ENCODE results near the gene COL1A1. TPM values are rescaled to one million over a fixed set of nuclear protein-coding genes. Genes with fewer than 3 reads are reported as not detected.

Gene COL1A1
- total RNA-seq, 1 experiment from 2014 or later: 239 TPM

- no peak for DNase-seq (ENCODE audit: low read depth)
These were observed 43.5 kb downstream of the COL1A1 start for GRCh38 chr17:50157891-50158290.

- no peak for DNase-seq (ENCODE audit: low read depth)
These were observed 46.2 kb downstream of the COL1A1 start for GRCh38 chr17:50155115-50155819.

DNA sequence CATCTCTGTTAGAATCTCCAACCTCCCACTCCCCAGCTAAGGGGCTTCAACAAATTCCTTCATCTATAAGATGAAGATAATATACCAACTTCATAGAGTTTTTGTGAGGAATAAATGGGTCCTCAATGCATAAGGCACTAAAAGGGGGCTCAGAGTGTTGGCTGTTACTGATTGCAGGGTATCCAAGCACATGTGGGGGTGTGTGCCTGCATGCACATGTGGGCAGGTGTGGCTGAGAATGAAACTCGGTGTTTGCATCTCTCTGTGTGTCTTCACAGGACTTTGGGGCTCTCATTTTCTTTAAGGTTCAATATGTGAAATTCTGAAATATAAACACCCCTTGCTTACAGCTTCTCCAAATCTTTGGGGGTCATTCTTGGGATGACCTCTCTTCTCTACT is 46.8 kb downstream of the COL1A1 start:
- no peak for DNase-seq (ENCODE audit: low read depth)

- peak; percentile 90 for DNase-seq (ENCODE audit: low read depth)
These were observed 47.5 kb downstream of the COL1A1 start for GRCh38 chr17:50153650-50154575.

DNA sequence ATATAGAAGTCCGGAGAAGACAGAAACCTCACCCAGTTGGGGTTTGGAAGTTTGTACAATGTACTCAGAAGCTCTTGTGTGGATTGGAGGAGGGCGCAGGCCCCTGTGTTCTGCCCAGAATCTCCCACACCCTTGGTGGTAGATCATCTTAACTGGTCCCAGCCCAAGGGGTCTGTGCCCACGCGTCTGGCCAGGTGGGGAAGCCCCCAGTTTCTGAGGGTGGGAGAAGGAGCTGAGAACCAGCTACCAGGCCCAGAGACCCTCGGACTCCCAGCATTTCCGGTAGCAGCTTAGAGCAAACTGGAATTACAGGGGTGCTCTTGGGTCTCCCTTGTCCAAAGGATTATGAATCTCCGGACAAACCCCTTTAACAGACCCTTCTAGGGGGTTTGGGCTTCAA is 48.7 kb downstream of the COL1A1 start:
- no peak for DNase-seq (ENCODE audit: low read depth)

DNA sequence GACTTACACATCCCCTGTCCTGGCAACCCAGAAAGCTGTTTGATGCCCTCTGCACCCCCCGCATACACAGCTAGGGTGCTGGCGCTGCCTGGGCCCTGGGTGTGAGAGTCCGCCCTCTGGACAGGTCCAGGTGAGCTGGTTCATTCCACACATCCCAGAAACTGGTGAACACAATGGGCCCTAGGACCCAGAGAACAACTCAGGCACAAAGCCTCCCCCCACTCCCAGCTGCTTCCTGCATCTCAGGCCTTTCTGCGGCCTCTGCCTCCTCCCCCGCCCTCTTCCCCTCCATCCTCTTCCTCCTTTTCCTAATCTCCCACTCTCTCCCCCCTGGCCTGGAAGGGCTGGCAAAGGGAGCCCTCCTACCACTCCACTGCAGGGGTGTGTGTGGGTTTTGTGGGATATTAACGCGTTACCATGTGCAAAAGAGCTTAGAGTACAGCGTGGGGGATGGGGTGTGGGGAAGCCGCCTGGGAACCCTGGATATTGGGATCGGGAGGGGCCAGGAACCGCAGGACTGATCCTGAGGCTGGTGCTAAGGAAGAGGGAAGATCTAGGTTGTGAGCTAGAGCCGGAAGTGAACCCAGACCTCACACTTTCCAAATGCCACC is 49.4 kb downstream of the COL1A1 start:
- DNase-seq (ENCODE audit: low read depth): peak; percentile 89

- peak; percentile 88 for DNase-seq (ENCODE audit: low read depth)
These were observed 50.1 kb downstream of the COL1A1 start for GRCh38 chr17:50151041-50151936.

- DNase-seq (ENCODE audit: low read depth): no peak
These were observed 50.9 kb downstream of the COL1A1 start, which contains the start of gene PPP1R9B for GRCh38 chr17:50150354-50151040. TSS of gene PPP1R9B (minus strand) at chr17:50150677. CDS start at chr17:50150513, 164 bp downstream.

GRCh38 chr17:50149417-50150353 is 51.7 kb downstream of the COL1A1 start:
- peak; percentile 68 for DNase-seq (ENCODE audit: low read depth)

- no peak for DNase-seq (ENCODE audit: low read depth)
These were observed 52.4 kb downstream of the COL1A1 start for GRCh38 chr17:50149091-50149416.

DNA sequence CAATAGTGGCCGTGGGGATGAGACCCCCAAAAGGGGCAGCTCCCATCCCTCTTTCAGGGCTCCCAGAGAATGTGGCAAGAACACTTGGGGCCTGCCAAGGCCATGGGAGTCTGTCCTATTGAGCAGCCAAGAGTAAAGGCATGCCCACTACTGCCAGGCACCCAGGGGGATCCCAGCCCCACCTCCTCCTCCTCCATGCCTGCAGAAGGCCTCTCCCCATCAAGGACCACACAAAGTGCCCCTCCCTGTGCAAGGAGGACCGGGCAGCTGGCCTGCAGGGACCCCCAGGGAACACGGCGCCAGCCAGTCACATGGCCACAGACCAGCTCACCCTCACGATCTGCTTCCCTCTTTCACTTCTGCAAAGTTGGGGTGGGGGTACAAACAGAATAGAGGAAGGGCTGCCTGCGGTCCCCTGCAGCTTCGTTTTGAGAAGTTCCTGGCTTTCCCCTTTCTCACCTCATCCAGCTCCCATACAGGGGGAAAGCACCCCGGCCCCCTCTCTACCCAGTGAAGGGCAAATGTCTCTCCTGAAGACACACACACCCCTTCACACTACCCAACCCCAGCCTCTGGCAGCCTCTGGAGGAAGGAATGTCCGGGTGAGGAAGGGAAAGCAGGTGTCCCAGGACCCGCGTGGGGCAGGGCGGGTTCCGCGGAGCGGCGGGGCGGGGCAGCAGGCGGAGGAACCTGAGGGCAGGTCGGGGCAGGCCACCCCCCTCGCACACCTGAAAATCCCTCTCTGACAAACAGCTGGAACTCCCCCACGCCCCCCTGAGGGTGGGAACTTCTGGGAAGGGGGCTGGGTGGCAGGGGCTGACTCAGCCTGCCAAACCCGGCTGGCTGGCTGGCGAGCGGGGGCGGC is 53.0 kb downstream of the COL1A1 start:
- no peak for DNase-seq (ENCODE audit: low read depth)

GRCh38 chr17:50147841-50148225 is 53.6 kb downstream of the COL1A1 start:
- DNase-seq (ENCODE audit: low read depth): peak; percentile 45

DNA sequence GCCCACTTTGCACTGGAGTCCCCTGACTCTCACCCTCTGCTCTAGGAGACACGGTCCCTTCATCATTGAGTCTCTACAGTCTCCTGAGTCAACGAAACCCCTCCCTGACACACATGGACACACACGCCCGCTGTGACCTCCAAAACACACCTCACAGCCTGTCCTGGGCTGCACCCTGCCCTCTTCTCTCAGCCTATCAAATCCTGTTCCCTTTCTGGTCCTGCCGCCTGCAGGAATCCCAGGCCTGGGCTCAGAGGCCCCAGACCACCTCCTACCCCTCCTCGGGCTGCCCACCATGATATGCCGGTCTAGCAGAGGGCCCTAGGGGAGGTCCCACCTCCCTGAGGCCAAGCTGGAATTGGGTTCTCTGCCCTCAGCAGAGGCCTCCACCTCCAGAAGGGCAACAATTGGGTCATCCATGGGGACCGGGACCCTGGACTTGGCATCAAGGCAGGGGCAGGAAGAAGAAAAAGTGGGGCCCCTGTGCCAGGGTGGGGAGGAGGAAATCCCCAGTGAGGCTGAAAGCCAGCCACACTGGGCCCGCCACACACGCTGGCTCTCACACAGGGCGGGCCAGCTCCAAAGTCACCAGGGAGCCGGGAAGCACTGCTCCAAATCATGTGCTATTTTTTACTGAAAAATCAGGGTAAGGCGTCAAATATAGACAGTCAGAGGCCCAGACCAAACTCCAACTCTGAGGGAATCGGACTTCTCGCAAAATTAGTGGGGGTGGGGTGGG is 54.3 kb downstream of the COL1A1 start:
- no peak for DNase-seq (ENCODE audit: low read depth)

DNA sequence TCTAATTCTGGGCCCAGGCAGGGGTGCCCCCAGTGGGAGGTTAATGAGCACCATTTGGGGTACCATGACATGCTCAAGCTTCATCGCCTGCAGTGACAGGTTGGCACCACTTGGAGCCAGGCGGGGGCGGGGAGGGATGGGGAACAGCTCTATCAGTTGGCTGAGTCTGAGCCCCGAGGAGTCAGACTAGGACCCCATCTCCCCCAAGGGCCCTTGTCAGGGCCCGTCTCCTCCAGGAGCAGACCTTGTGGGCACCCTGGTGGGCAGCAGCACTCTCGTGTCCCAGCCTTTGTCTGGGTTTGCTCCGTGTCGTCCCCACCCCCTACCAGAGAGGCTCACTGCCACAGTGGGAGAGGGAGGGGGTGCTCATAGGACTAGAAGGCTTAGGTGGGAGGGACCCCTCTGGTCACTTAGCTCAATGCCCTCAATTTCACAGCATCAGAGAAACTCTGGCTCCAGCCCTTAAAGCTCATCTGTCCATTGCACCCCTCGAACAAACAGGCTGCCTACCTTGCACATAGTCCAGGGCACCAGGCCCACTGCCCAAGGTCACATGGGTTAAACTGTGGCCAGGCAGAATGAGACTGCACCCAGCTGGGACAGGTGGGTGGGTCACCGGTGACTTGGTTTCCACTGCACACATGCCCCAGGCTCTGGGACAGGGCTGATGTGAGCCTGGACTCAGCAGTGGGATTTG is 55.1 kb downstream of the COL1A1 start:
- DNase-seq (ENCODE audit: low read depth): no peak

- no peak for DNase-seq (ENCODE audit: low read depth)
These were observed 55.8 kb downstream of the COL1A1 start for GRCh38 chr17:50145532-50146229.

DNA sequence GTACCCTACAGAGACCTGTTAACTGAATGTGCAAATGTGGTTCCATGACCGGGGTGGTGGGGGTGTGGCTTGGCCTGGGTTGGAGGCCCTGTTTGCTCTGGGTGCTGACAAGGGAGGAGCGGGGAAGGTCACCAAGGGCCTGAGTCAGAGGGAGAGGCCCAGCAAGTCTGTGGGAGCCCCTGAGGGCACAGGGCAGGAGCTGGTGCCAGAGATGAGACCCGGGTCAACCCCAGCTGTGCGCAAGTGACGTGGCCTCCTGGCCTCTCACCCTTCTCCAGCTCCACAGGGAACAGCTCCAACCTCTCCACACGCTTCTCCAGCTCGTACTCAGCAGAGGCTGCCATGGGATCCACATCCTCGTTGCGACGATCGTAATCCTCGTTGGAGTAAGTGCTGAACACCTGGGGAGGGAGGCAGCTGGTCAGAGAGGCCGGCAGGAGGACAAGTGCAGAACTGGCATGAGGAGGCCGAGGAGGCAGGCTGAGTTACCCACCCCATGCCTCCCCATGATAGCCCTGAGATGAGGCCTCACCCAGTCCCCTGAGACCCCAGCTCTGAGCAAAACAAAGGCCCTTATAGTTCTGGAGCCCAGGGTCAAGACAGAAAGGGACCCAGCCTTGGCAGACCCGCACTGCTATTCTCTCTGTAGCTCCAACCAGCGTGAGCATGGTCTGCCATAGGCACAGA is 56.4 kb downstream of the COL1A1 start:
- DNase-seq (ENCODE audit: low read depth): peak; percentile 93

Measured in RPMI7951 (cell line).